ENCODE results near the gene ELSPBP1.

Gene ELSPBP1

DNA sequence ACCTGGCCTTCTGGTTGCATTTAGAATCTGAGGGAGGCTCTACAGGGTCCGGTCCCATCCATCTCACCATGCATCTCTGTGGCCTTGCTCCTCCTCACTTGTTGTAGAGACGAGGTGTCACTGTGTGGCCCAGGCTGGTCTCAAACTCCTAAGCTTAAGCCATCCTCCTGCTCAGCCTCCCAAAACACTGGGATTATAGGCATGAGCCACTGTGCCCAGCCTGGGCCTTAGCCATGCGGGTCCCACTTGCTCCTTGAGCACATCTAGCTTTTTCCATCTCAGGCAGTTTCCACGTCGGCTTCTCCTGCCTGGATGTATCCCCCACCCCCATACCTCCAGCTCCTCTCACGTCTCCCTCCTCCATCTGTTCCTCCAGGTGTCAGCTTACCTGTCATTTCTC, 9.8 kb downstream of the ELSPBP1 start:
- H3K27ac ChIP-seq (ENCODE audit: insufficient read depth, low read depth, low read length, poor library complexity, severe bottlenecking), result no peak overlapping the region
- H3K27me3 ChIP-seq (ENCODE audit: control insufficient read depth, insufficient read depth, low read length, poor library complexity, severe bottlenecking), result no peaks in the 10 kb centered on the region
- H3K9me3 ChIP-seq (ENCODE audit: control insufficient read depth, low read length), result no peaks in the 10 kb centered on the region
- H3K4me1 ChIP-seq (ENCODE audit: control insufficient read depth, insufficient read depth, low read length), result no peaks in the 10 kb centered on the region
- no peaks in the 10 kb centered on the region for H3K36me3 ChIP-seq (ENCODE audit: control insufficient read depth, insufficient read depth, low read length)
- H3K4me3 ChIP-seq (ENCODE audit: insufficient read depth, low read depth, low read length), result no peak overlapping the region
- 79 to 84% methylated on average over 6 of the region's 6 CpGs for WGBS, 2 experiments

DNA sequence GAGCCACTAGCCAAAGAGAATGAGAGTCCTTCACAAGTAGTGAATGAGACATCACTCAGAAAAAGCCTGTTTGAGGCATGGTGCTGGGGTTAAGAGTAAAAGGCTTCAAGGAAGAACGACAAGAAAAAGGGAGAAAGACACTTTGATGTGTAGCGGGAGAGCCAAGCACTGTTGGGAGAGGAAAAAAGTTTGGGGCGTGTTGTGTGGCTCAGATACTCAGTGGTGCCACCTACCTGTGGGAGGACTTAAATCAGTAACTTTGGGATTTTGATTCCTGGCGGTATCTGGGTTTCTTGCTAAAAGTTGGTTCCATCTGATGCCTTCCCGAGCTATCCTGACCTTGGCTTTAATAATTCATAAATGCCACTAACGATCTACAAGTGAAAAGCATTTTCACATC, 12.3 kb downstream of the ELSPBP1 start:
- H3K27ac ChIP-seq (ENCODE audit: insufficient read depth, low read depth, low read length, poor library complexity, severe bottlenecking), result no peak overlapping the region
- no peaks in the 10 kb centered on the region for H3K27me3 ChIP-seq (ENCODE audit: control insufficient read depth, insufficient read depth, low read length, poor library complexity, severe bottlenecking)
- no peaks in the 10 kb centered on the region for H3K9me3 ChIP-seq (ENCODE audit: control insufficient read depth, low read length)
- H3K36me3 ChIP-seq (ENCODE audit: control insufficient read depth, insufficient read depth, low read length), result no peaks in the 10 kb centered on the region
- no peak overlapping the region for H3K4me3 ChIP-seq (ENCODE audit: insufficient read depth, low read depth, low read length)
- WGBS, 2 experiments, result 88 to 90% methylated on average over 6 of the region's 6 CpGs
- H3K4me1 ChIP-seq (ENCODE audit: control insufficient read depth, insufficient read depth, low read length), result no peaks in the 10 kb centered on the region

DNA sequence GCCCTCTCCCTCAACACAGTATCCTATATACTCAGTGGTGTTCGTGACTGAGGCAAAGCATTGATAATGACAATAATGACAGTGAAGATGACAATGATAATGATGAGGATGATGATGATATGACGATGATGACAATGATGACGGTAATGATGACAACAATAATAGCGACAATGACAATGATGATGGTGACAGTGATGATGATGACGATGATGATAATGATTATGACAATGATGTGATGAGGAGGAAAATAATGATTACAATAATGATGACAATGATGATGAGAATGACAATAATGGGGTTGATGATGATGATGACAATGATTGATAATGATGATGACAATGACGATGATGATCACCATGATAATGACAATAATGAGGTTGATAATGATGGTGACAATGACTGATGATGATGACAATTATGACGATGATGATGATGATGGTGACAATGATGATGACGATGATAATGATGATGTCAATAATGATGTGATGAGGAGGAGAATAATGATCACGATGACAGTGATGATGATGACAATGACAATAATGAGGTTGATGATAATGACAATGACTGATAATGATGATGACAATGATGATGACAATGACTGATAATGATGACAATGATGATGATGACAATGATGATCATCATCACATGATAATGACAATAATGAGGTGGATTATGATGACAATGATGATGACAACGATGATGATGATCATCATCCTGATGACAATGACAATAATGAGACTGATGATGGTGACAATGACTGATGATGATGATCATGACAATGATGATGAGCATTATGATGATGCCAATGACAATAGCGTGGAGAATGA, 16.7 kb downstream of the ELSPBP1 start:
- 89 to 91% methylated on average over 11 of the region's 11 CpGs for whole genome bisulfite sequencing, 2 experiments

DNA sequence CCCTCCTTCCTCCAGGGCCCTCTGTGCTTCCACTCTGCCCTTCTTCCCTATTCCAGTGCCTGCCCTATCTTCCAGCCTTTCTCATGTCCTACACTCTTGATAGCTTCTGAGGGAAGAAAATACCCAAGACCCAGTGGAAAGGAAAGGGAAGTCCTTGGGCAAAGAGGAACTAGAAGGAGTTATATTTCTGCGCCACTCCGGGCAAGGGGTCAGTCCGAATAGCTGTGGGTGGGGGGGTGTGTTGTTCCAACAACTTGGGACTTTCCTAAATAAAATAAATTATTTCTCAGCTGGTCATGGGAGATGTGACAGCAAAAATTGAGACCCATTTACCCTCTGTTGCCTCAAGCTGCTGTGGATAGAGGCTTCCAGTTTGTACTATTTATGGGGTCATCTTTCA, 26.3 kb downstream of the ELSPBP1 start:
- WGBS, 2 experiments, result 83 to 98% methylated on average over 3 of the region's 3 CpGs
- Histone ChIP-seq H3K27ac (ENCODE audit: insufficient read depth, low read depth, low read length, poor library complexity, severe bottlenecking) (no peak overlapping the region), H3K27me3 (ENCODE audit: control insufficient read depth, insufficient read depth, low read length, poor library complexity, severe bottlenecking) (no peaks in the 10 kb centered on the region), H3K36me3 (ENCODE audit: control insufficient read depth, insufficient read depth, low read length) (no peaks in the 10 kb centered on the region), H3K4me1 (ENCODE audit: control insufficient read depth, insufficient read depth, low read length) (no peaks in the 10 kb centered on the region), H3K4me3 (ENCODE audit: insufficient read depth, low read depth, low read length) (no peak overlapping the region), H3K9me3 (ENCODE audit: control insufficient read depth, low read length) (peaks cover 2% of the 10 kb centered on the region)

More for the DNA sequence above, 16.7 kb downstream of the ELSPBP1 start:
- Histone ChIP-seq H3K4me1 (ENCODE audit: control insufficient read depth, insufficient read depth, low read length) (no peaks in the 10 kb centered on the region), H3K27me3 (ENCODE audit: control insufficient read depth, insufficient read depth, low read length, poor library complexity, severe bottlenecking) (no peaks in the 10 kb centered on the region), H3K36me3 (ENCODE audit: control insufficient read depth, insufficient read depth, low read length) (no peaks in the 10 kb centered on the region), H3K9me3 (ENCODE audit: control insufficient read depth, low read length) (no peaks in the 10 kb centered on the region), H3K27ac (ENCODE audit: insufficient read depth, low read depth, low read length, poor library complexity, severe bottlenecking) (no peak overlapping the region), H3K4me3 (ENCODE audit: insufficient read depth, low read depth, low read length) (no peak overlapping the region)

DNA sequence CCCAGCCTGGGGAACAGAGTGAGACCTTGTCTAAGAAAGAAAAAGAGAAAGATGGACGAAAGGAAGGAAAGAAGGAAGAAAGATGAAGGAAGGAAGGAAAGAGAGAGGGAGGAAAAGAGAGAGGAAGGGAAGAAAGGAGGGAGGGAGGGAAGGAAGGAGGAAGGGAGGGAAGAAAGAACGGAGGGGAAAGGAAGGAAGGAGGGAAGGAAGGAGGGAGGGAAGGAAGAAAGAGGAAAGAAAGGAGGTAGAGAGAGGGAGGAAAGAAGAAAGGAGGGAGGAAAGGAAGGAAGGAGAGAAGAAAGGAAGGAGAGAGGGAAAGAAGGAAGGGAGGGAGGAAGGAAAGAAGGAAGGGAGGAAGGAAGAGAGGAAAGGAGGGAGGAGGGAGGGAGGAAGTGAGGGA, 28.6 kb downstream of the ELSPBP1 start:
- 74 to 75% methylated on average over 2 of the region's 2 CpGs for WGBS, 2 experiments
- Histone ChIP-seq H3K27me3 (ENCODE audit: control insufficient read depth, insufficient read depth, low read length, poor library complexity, severe bottlenecking) (no peaks in the 10 kb centered on the region), H3K36me3 (ENCODE audit: control insufficient read depth, insufficient read depth, low read length) (no peaks in the 10 kb centered on the region), H3K4me3 (ENCODE audit: insufficient read depth, low read depth, low read length) (no peak overlapping the region), H3K4me1 (ENCODE audit: control insufficient read depth, insufficient read depth, low read length) (no peaks in the 10 kb centered on the region), H3K27ac (ENCODE audit: insufficient read depth, low read depth, low read length, poor library complexity, severe bottlenecking) (no peak overlapping the region), H3K9me3 (ENCODE audit: control insufficient read depth, low read length) (no peaks in the 10 kb centered on the region)

DNA sequence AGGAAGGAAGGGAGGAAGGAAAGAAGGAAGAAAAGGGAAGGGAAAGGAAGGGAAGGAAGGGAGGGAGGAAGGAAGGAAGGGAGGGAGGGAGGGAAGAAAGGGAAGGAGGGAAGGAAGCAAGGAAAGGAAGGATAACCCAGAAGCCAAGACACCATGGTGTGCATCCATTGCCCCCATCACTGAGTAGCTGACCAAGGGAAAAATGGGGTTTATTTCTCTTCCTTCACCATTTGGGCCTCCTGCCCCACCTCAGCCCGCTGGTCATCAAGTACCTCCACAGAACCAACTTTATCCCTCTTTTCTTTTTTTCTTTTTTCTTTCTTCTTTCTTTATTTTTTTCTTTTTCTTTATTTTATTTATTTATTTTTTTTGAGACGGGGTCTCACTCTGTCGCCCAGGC, 29.1 kb downstream of the ELSPBP1 start:
- Histone ChIP-seq H3K36me3 (ENCODE audit: control insufficient read depth, insufficient read depth, low read length) (no peaks in the 10 kb centered on the region), H3K4me1 (ENCODE audit: control insufficient read depth, insufficient read depth, low read length) (no peaks in the 10 kb centered on the region), H3K27ac (ENCODE audit: insufficient read depth, low read depth, low read length, poor library complexity, severe bottlenecking) (no peak overlapping the region), H3K4me3 (ENCODE audit: insufficient read depth, low read depth, low read length) (no peak overlapping the region), H3K9me3 (ENCODE audit: control insufficient read depth, low read length) (no peaks in the 10 kb centered on the region), H3K27me3 (ENCODE audit: control insufficient read depth, insufficient read depth, low read length, poor library complexity, severe bottlenecking) (no peaks in the 10 kb centered on the region)
- 87% methylated on average over 2 to 3 of the region's 3 CpGs for WGBS, 2 experiments

DNA sequence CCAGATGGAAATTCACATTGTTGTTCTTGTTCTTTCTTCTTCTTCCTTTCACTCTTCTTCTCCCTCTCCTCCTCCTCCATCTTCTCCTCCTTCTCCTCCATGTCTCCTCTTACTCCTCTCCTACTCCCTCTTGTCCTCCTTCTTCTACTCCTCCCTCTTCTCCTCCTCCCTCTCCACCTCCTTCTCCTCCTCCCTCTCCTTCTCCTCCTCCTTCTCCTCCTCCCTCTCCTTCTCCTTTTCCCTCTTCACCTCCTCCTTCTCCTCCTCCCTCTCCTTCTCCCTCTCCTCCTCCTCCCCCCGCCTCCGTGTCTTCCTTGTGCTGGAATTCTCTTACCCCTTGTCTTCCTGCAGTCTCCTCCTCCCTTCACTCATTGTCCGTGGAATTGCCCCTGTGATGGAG, 31.0 kb downstream of the ELSPBP1 start:
- WGBS, 2 experiments, result 69 to 70% methylated on average over 3 of the region's 3 CpGs
- Histone ChIP-seq H3K9me3 (ENCODE audit: control insufficient read depth, low read length) (no peaks in the 10 kb centered on the region), H3K27ac (ENCODE audit: insufficient read depth, low read depth, low read length, poor library complexity, severe bottlenecking) (no peak overlapping the region), H3K27me3 (ENCODE audit: control insufficient read depth, insufficient read depth, low read length, poor library complexity, severe bottlenecking) (no peaks in the 10 kb centered on the region), H3K36me3 (ENCODE audit: control insufficient read depth, insufficient read depth, low read length) (no peaks in the 10 kb centered on the region), H3K4me3 (ENCODE audit: insufficient read depth, low read depth, low read length) (no peak overlapping the region), H3K4me1 (ENCODE audit: control insufficient read depth, insufficient read depth, low read length) (no peaks in the 10 kb centered on the region)

DNA sequence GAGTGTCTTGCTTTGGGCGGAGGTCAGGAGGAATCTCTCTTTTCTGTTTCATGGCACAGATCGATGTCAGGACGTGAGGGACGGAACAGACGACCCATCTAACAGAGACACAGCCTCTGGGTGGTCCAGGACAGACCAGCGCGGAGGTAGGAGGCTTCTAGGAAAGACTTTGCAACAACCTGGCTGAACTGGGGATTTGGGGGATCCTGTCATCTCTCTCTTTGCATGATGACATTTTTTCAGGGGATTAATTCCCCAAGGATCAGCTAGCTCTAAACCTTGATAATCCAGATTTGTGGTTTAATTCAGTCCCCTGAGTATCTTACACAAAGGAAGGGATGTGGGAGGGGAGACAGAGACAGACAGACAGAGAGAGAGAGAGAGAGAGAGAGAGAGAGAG, 35.0 kb downstream of the ELSPBP1 start:
- H3K27me3 ChIP-seq (ENCODE audit: control insufficient read depth, insufficient read depth, low read length, poor library complexity, severe bottlenecking), result no peaks in the 10 kb centered on the region
- no peak overlapping the region for H3K4me3 ChIP-seq (ENCODE audit: insufficient read depth, low read depth, low read length)
- H3K27ac ChIP-seq (ENCODE audit: insufficient read depth, low read depth, low read length, poor library complexity, severe bottlenecking), result no peak overlapping the region
- no peaks in the 10 kb centered on the region for H3K9me3 ChIP-seq (ENCODE audit: control insufficient read depth, low read length)
- WGBS, 2 experiments, result 83 to 86% methylated on average over 7 of the region's 7 CpGs
- H3K36me3 ChIP-seq (ENCODE audit: control insufficient read depth, insufficient read depth, low read length), result no peaks in the 10 kb centered on the region
- H3K4me1 ChIP-seq (ENCODE audit: control insufficient read depth, insufficient read depth, low read length), result no peaks in the 10 kb centered on the region

DNA sequence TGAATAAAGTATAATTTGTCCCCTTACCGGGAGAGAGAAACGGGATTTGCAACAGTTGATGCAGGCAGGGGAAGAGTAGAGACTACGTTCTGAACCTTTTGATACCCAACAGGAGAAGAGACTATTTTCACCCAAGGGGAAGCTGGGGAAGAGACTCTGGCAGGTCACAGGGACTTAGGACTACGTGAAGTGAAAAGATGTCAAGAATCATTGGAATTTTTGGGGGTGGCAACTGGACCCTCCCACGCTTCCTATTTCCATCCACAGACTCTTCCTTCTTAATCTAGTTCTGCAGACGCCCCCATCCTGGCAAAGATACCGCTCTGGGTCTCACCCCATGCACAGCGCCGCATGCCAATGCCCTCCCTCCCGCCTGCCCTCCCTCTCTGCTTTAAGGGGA, 35.6 kb downstream of the ELSPBP1 start:
- no peaks in the 10 kb centered on the region for H3K27me3 ChIP-seq (ENCODE audit: control insufficient read depth, insufficient read depth, low read length, poor library complexity, severe bottlenecking)
- WGBS, 2 experiments, result 80 to 81% methylated on average over 10 of the region's 10 CpGs
- no peaks in the 10 kb centered on the region for H3K4me1 ChIP-seq (ENCODE audit: control insufficient read depth, insufficient read depth, low read length)
- no peak overlapping the region for H3K27ac ChIP-seq (ENCODE audit: insufficient read depth, low read depth, low read length, poor library complexity, severe bottlenecking)
- H3K4me3 ChIP-seq (ENCODE audit: insufficient read depth, low read depth, low read length), result no peak overlapping the region
- no peaks in the 10 kb centered on the region for H3K9me3 ChIP-seq (ENCODE audit: control insufficient read depth, low read length)
- no peaks in the 10 kb centered on the region for H3K36me3 ChIP-seq (ENCODE audit: control insufficient read depth, insufficient read depth, low read length)

DNA sequence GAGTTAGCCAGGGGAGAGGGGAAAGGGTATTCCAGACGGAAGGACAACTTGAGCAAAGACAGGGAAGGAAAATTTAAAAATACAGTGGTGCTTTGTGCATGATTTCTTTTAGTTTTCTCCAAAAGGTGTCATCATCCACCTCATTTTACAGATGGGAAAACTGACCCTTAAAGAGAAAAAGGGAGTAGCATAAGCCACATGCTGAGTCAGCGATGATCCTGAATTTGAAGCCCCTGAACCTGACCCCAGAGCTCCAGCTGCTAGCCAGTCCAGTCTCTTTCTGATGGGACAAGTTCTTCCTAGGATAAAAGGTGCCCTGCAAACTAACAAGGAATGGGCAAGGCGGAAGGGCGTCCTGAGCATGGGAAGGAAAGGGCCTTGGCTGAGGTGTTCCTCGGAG, 39.2 kb downstream of the ELSPBP1 start:
- Histone ChIP-seq H3K27ac (ENCODE audit: insufficient read depth, low read depth, low read length, poor library complexity, severe bottlenecking) (no peak overlapping the region), H3K4me1 (ENCODE audit: control insufficient read depth, insufficient read depth, low read length) (no peaks in the 10 kb centered on the region), H3K4me3 (ENCODE audit: insufficient read depth, low read depth, low read length) (no peak overlapping the region), H3K9me3 (ENCODE audit: control insufficient read depth, low read length) (no peaks in the 10 kb centered on the region), H3K36me3 (ENCODE audit: control insufficient read depth, insufficient read depth, low read length) (no peaks in the 10 kb centered on the region), H3K27me3 (ENCODE audit: control insufficient read depth, insufficient read depth, low read length, poor library complexity, severe bottlenecking) (no peaks in the 10 kb centered on the region)
- WGBS, 2 experiments, result 86 to 91% methylated on average over 5 of the region's 5 CpGs

Measured in ectodermal cell (in vitro differentiated cells).